HepG2 (cell line): ENCODE measurements around the gene ARHGAP35. TPM values are rescaled to one million over a fixed set of nuclear protein-coding genes. Genes with fewer than 3 reads are reported as not detected.

Experiments
- ATF3 ChIP-seq: sonication (generic); formaldehyde crosslinking; IDR thresholded peaks from 2 replicates; pipeline ENCODE4 v1.4.0; 2020; ENCODE audit warnings: missing genetic modification reagents
- HOXD1 ChIP-seq: sonication (generic); formaldehyde crosslinking; IDR thresholded peaks from 2 replicates; pipeline ENCODE4 v1.5.0; 2020; ENCODE audit warnings: missing genetic modification reagents
- ISX ChIP-seq: sonication (generic); formaldehyde crosslinking; conservative IDR thresholded peaks from 2 replicates; pipeline ENCODE4 v1.5.0; 2020; ENCODE audit warnings: missing genetic modification reagents
- KLF6 ChIP-seq: IDR thresholded peaks from 2 replicates; pipeline ENCODE4 v1.8.0; 2016; ENCODE audit warnings: missing biosample characterization, missing genetic modification reagents
- MXI1 ChIP-seq: IDR thresholded peaks from 3 replicates; pipeline ENCODE4 v1.6.1; 2012; ENCODE audit warnings: low read depth, low read length, inconsistent platforms, borderline replicate concordance
- PCBP1 ChIP-seq: fragments of 200-400 bp; formaldehyde crosslinking; IDR thresholded peaks from 2 replicates; pipeline ENCODE4 v1.6.1; 2017; ENCODE audit warnings: mild to moderate bottlenecking, low read depth, low read length, borderline replicate concordance
- POLR2AphosphoS2 ChIP-seq: IDR thresholded peaks from 2 replicates; pipeline ENCODE4 v1.6.1; 2011; ENCODE audit warnings: low read depth, low read length, improper control_type of control experiment
- RFXAP ChIP-seq: sonication (generic); formaldehyde crosslinking; IDR thresholded peaks from 2 replicates; pipeline ENCODE4 v1.4.0; 2020; ENCODE audit warnings: missing genetic modification reagents, borderline replicate concordance
- USF2 ChIP-seq, 2 experiments: sonication (generic) in 1 of 2; formaldehyde crosslinking in 1 of 2; IDR thresholded peaks; 2 replicates each; pipeline versions ENCODE4 v1.5.1 to v1.6.1; 2011 to 2020; ENCODE audit warnings: borderline replicate concordance in 1 of 2, low read depth in 1 of 2, low read length in 1 of 2, mild to moderate bottlenecking in 1 of 2, missing genetic modification reagents in 1 of 2, moderate library complexity in 1 of 2
- ZMAT3 ChIP-seq: sonication (generic); formaldehyde crosslinking; conservative IDR thresholded peaks from 2 replicates; pipeline ENCODE4 v1.7.0; 2021; ENCODE audit warnings: missing genetic modification reagents
- ZNF496 ChIP-seq: sonication (generic); formaldehyde crosslinking; IDR thresholded peaks from 2 replicates; pipeline ENCODE4 v1.8.1; 2023; ENCODE audit warnings: mild to moderate bottlenecking, moderate library complexity, missing genetic modification reagents; ENCODE audit not compliant: insufficient replicate concordance
- ZNF597 ChIP-seq: sonication (generic); formaldehyde crosslinking; IDR thresholded peaks from 2 replicates; pipeline ENCODE4 v1.5.0; 2020; ENCODE audit warnings: missing genetic modification reagents
- ZNF704 ChIP-seq: sonication (generic); formaldehyde crosslinking; IDR thresholded peaks from 2 replicates; pipeline ENCODE4 v1.8.1; 2023; ENCODE audit warnings: mild to moderate bottlenecking, inconsistent platforms, moderate library complexity, missing genetic modification reagents, borderline replicate concordance
- polyA plus RNA-seq, 8 experiments: library from polyadenylated mRNA; depleted of rRNA in 3 of 8; stranded (reverse) in 7 of 8; unstranded in 1 of 8; fragments of >200 nt; fragmentation: Illumina TruSeq in 4 of 8; extraction: Trizol in 4 of 8; gene quantifications; 2 replicates each; pipeline versions ENCODE4 v1.2.1 to v1.2.3, GENCODE V29; 2011 to 2016; ENCODE audit warnings: low read depth in 4 of 8, missing spikeins in 1 of 8, mixed read lengths in 1 of 8; ENCODE audit not compliant: insufficient read depth in 1 of 8
- total RNA-seq, 5 experiments: library from RNA; depleted of rRNA; stranded (reverse); fragments of >200 nt; fragmentation: Illumina TruSeq; extraction: Trizol; gene quantifications; 2 replicates each; pipeline ENCODE4 v1.2.3, GENCODE V29; 2016; ENCODE audit warnings: low read depth in 1 of 5
- TF ChIP-seq, protein P1 (sequence below): sonication (generic); formaldehyde crosslinking; IDR thresholded peaks from 2 replicates; pipeline ENCODE4 v1.5.0; 2020; ENCODE audit warnings: missing genetic modification reagents, mild to moderate bottlenecking, borderline replicate concordance

The ARHGAP35 gene
- total and polyA plus RNA-seq, 2 of the 13 experiments (the other 11 are each of a cell fraction or from before 2014, with no cell fraction given): 30.1 to 30.2 TPM

- TF ChIP-seq USF2 (IDR thresholded peaks at IDR 0.05; ENCODE audit: low read depth, low read length) (no peak), USF2 (CRISPR knock-in tag; IDR thresholded peaks at IDR 0.05; ENCODE audit: borderline replicate concordance) (no peak), KLF6 (CRISPR knock-in tag) (no peak), ZMAT3 (CRISPR knock-in tag) (peak; percentile 78), ZNF597 (CRISPR knock-in tag) (no peak), MXI1 (peak; percentile 53; the same call in 1 of the 3 replicates), HOXD1 (CRISPR knock-in tag) (peak; percentile 51; the same call in 1 of the 2 replicates), ZNF496 (CRISPR knock-in tag) (no peak), ISX (CRISPR knock-in tag) (no peak), ATF3 (CRISPR knock-in tag) (no peak), POLR2AphosphoS2 (no peak), ZNF704 (CRISPR knock-in tag) (peak; percentile 69; the same call in 1 of the 2 replicates), RFXAP (CRISPR knock-in tag) (peak; percentile 83; the same call in 1 of the 2 replicates), PCBP1 (no peak)
- TF ChIP-seq, protein P1, sequence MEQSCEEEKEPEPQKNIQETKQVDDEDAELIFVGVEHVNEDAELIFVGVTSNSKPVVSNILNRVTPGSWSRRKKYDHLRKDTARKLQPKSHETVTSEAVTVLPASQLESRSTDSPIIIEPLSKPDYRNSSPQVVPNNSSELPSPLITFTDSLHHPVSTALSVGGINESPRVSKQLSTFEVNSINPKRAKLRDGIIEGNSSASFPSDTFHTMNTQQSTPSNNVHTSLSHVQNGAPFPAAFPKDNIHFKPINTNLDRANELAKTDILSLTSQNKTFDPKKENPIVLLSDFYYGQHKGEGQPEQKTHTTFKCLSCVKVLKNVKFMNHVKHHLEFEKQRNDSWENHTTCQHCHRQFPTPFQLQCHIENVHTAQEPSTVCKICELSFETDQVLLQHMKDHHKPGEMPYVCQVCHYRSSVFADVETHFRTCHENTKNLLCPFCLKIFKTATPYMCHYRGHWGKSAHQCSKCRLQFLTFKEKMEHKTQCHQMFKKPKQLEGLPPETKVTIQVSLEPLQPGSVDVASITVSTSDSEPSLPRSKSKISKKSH (CRISPR knock-in tag): no peak
These were observed 10.3 kb upstream of the ARHGAP35 start, which contains the start of gene AP2S1 (continued) for GRCh38 chr19:46850228-46851203.
